Effector CD8-positive, alpha-beta T cell (primary cell): Measurements from ENCODE around the gene CX3CR1.
"Not testable (repeated sequence)": the region's sequence is repeated elsewhere in the genome, so short reads cannot be mapped to it uniquely, and the experiment has no call there.

Experiments
- DNase-seq: peaks from one replicate; lab custom pipeline; 2025; lab: John Stamatoyannopoulos, UW
- total RNA-seq, 4 experiments: gene quantifications; one replicate each; lab custom pipeline; 2026; lab: John Stamatoyannopoulos, UW

Gene CX3CR1, protein sequence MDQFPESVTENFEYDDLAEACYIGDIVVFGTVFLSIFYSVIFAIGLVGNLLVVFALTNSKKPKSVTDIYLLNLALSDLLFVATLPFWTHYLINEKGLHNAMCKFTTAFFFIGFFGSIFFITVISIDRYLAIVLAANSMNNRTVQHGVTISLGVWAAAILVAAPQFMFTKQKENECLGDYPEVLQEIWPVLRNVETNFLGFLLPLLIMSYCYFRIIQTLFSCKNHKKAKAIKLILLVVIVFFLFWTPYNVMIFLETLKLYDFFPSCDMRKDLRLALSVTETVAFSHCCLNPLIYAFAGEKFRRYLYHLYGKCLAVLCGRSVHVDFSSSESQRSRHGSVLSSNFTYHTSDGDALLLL
- 3.3 to 37.5 (median 22.5) reads per million in 4 experiments for total RNA-seq

DNA sequence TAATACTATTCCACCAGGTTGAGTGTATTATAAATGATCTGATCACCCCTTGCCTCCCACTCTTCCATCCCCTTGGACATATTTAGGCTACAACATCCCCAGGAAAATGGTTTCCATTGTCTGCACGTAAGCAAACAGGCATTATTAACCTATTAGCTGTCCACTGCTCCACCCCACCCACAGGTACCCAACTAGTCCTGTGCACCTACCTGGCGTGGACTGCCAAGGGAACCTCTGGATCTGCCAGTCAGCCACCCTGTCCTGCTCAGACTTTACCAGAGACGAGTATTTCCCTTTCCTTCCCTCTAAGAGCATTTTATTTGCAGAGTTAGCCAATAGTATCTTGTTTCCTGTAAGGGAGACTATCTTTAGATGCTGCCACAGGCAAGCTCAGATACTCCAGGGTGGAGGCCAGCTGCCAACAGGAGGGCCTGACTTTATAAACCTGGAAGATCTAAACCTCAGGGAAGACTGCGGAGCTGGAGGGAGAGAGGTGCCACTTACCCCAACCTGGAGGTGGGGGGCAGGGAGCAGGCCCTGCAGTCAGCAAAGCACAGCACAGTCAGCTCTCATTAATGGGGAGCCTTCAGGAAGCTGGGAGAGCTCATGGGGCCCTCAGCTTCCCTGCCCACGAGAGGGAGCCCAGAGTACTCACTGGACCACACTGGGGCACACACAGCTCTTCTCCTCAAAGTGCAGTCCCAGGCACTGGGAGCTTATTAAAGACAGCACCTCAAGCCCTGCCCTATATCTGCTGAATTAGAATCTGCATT lies at the start of gene CX3CR1:
CX3CR1 (minus strand) TSS at position 292 of the 773 bp plus-strand sequence. CDS start 13,527 bp downstream, outside the sequence.
- DNase-seq: no peak

DNA sequence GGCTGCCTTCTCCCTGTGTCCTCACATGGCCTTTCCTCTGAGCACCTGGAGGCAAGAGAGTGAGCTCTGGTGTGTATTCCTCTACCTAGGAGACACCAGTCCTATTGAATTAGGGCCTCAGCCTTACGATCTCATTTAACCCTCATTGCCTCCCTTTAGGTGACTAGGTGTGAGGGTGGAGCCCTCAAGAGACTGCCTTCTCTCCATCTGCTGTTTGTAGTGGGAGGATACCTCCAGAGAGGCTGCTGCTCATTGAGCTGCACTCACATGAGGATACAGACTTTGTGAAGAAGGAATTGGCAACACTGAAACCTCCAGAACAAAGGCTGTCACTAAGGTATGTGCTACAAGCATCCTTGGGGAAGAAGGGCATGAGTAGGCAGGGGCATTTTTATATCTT lies 49.7 kb upstream of the CX3CR1 start, which contains the start of gene CCR8:
CCR8 (plus strand) TSS at position 217 of the 400 bp plus-strand sequence. CDS start 2,623 bp downstream, outside the sequence.
- no peak for DNase-seq

DNA sequence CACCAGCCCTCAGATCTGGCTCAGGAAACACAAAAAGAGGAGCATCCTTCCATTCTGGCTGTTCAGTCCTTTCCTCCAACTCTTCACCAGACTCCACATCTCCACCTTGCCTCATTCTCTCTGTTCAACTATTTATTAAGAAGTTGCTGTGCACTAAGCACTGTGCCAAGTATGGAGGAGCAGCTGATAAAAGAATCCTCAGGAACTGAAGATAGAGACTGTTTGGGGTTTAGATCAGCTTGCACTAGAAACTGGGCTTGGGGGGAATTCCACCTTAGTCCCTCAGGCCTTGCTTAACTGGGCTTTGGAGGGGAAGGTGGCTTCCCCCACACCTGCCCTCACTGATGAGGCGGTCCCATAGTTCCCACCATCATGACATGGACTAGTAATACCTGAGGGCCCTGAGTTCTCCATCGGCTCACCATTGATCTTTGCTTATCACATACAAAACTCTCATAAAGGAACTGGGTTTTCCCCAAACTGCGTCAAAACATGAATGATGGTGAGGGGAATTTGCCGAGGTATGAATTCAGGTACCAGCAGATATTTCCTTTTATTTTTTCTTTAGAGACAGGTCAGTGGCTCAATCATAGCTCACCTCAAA lies 48.0 kb upstream of the CX3CR1 start:
- DNase-seq: no peak

DNA sequence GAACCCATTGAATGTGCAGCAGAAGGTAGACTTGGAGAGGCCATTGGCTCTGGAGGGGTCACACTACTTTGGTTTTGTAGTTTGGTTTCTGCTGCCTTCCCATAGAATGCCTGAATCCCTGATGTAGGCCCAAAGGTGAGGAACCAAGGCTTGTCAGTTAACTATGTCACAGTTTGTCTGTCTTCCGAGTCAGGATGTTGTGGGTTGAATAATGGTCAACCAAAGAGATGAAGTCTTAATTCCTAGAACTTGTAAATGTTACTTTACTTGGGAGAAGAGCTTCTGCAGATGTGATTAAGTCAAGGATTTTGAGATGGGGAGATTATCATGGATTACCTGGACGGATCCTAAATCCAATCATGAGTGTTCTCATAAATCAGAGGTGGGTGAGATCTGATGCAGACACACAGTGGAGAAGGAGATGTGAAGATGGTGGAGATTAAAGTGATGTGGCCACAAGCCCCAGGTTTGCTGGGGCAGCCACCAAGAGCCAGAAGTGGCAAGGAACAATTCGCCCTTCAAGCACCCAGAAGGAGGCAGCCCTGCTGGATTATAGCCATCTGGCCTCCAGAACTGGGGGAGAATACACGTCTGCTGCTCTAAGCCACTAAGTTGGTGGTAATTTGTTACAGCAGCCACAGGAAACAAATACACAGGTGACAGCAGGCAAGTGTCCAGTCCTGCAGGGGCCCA lies 47.4 kb upstream of the CX3CR1 start:
- DNase-seq: no peak

DNA sequence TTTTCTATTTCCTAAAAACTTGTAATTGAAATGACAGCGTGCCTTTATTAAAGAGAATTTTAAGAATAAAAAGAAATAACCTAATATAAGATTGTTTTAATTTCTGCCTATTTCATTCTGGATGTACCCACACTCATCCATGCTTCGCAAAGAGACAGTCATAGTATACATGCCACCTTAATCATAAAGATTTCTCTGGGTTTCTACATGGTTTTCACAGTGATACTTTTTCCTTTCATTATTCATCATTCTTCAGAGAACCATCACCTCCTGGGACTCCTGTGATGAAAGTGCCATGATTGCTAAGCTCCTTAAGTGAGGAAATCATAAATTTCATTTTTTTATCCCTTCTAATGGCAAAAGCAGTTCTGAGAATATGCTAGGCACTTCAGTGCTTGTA lies 45.4 kb upstream of the CX3CR1 start:
- no peak for DNase-seq

DNA sequence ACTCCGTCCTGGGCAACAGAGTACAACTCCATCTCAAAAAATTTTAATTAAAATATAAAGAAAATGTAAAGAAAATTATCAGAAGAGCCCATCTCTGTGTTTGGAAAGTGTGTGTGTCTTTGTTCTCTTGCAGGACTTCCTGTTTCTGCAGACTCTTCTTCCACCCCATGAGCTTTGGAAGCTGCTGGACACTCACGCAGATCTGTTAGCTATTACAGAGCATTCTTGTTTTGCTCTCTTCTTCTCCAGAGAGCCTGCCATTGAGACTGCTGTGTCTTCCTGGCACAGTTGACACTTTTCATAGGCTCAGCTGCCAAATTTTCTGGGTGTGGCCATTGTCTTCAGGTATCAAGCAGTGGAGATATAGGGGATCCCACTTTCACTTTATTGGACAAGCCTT lies 43.7 kb upstream of the CX3CR1 start:
- DNase-seq: no peak

DNA sequence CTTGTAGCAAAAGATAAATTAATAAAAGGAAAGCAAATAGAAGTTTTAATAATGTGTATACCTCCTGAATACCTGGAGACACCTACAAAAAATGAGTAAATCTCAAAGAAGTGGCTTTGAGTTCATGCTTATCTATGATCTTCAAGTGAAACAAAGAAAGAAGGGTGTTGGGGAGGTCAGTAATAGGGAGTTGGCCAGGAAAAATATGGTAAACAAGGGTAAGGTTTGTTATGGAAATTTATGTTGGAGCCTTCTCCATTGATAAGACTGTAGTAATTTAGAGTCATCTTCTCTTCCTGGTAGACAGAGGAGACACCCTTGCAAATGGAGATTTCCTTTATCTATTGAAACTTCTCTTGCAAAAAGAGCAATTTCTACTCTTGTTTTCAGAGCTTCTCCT lies 43.1 kb upstream of the CX3CR1 start:
- DNase-seq: no peak

DNA sequence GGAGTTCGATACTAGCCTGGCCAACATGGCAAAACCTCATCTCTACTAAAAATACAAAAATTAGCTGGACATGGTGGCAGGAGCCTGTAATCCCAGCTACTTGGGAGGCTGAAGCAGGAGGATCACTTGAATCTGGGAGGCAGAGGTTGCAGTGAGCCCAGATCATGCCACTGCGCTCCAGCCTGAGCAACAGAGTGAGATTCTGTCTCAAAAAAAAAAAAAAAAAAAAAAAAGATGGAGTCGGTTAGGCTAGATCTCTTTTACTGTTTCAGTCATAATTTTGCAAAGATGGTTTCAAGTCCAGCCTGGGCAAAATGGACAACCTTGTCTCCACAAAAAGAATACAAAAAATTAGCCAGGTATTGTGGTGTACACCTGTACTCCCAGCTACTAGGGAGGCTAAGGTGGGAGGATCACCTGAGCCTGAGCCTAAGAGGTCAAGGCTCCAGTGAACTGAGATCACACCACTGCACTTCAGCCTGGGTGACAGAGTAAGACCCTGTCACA lies 42.4 kb upstream of the CX3CR1 start:
- not testable (repeated sequence) for DNase-seq

DNA sequence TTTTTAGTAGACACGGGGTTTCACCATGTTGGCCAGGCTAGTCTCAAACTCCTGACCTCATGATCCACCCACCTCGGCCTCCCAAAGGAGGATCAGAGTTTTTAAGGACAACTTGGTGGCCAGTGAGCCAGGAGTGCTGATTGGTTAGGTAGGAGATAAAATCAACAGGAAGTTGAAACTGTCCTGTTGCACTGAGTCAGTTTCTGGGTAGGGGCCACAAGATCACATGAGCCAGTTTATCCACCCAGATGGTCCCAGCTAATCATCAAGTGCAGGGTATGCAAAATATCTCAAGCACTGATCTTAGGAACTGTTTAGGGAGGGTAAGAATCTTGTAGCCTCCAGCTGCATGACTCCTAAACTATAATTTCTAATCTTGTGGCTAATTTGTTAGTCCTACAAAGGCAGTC lies 41.7 kb upstream of the CX3CR1 start:
- DNase-seq: not testable (repeated sequence)

DNA sequence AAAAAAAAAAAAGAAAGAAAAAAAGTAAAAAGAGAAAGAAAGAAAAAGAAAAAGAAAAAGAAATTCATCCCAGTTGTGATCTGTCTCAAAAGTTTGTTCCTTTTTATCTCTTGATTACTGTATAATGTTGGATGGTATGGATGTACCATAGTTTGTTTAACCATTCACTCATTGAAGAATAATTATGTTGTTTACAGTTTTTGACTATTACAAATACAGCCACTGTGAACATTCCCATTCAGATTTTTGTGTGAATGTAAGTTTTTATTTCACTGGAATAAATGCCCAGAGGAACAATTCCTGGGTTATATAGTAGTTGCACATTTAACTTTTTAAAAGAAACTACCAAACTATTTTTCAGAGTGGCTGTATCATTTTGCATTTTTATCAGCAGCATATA lies 39.4 kb upstream of the CX3CR1 start:
- DNase-seq: no peak

DNA sequence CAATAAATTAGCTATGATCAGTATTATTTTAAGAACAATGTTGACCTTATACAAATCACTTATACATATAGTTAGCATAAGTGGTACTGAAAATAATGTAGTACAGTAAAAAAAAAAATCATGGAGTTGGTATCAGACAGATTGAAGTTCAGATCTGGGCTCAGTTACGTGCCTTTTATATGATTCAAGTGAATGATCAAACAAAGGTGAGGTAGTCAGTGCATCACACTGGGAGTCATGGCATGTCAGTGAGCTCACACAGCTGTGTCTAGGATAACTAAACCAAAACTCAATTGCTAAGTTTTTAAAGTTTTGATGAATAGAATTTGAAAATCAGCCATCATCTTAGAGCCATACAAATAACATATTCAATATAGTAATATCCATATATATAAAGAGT lies 38.5 kb upstream of the CX3CR1 start:
- no peak for DNase-seq

DNA sequence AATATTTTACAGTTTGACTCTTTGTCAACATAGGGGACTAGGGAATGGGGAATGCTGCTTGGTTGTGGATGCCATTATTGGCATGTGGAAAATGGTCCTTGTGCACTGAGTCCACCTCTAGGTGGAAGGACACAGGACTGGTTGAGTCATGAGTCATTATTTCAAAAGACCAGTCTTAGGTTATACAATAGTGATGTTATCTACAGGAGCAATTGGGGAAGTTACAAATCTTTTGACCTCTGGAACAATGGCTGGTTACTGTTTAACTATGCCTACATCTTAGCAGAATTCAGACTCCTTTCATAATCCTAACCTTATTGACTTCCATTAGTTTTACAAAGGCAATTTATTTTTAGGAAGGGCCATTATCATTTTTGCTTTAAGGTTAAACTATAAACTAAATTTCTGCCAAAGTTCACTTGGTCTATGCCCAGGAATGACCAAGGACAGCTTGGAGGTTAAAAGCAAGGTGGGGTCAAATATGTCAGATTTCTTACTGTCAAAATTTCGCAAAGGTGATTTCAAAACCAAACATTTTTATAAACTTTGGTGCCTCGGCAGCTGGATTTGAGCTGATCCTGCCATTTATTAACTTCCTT lies 37.8 kb upstream of the CX3CR1 start:
- DNase-seq: no peak

DNA sequence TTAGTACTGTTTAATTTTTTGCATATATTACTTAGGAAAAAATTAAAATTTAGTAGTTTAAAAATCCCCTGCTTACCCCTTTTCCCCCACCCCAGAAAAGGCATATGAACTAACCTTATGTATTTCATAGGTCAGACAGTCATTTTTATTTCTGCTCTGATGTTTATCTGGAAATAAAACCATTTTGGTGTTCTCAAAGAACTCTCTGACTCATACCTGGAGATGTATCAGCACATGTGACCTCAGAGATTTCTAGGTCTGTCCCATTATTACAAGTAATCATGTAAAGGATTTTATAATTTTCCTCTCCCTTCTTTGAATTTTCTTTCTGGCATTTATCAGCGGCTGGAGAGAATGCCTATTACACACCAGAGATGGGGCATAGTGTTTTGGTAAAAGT lies 35.6 kb upstream of the CX3CR1 start:
- DNase-seq: no peak

DNA sequence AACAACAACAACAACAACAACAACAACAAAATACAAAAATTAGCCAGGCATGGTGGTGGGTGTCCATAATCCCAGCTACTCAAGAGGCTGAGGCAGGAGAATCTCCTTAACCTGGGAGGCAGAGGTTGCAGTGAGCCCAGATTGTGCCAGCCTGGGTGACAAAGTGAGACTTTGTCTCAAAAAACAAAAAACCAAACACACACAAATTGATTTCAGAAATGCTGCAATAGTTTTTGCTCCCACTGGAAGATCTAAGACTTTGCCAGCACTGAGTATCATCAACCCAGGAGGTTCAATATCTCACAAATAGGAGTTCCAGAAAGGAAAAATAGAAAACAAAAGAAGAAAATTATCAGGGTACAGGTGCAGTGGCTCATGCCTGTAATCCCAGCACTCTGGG lies 33.5 kb upstream of the CX3CR1 start:
- no peak for DNase-seq

DNA sequence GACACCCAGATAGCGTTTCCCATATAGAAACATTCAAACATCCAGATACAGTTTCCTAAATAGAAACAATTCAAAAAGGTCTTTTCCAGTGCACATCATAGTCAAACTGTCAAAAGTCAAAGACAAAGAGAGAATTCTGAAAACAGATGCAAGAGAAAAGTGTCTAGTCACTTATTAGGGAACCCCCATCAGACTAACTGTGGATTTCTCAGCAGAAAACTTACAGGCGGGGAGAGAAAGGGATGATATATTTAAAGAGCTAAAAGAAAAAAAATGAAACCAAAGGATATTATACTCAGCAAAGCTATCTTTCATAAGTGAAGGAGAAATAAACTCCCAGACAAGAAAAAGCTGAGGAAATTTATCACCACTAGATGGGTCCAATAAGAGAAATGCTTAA lies 22.3 kb upstream of the CX3CR1 start:
- DNase-seq: no peak

DNA sequence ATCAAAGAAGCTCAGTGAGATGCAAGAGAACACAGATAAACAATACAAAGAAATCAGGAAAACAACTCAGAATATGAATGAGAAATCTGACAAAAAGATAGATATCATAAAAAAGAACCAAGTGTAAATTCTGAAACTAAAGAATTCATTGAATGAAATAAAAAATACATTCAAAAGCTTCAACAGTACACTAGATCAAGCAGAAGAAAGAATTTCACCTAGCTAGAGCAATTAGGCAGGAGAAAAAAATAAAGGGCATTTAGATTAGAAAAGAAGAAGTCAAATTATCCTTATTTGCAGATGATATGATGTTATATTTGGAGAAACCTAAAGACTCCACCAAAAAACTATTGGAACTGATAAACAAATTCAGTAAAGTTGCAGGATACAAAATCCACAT lies 19.4 kb upstream of the CX3CR1 start:
- DNase-seq: no peak

DNA sequence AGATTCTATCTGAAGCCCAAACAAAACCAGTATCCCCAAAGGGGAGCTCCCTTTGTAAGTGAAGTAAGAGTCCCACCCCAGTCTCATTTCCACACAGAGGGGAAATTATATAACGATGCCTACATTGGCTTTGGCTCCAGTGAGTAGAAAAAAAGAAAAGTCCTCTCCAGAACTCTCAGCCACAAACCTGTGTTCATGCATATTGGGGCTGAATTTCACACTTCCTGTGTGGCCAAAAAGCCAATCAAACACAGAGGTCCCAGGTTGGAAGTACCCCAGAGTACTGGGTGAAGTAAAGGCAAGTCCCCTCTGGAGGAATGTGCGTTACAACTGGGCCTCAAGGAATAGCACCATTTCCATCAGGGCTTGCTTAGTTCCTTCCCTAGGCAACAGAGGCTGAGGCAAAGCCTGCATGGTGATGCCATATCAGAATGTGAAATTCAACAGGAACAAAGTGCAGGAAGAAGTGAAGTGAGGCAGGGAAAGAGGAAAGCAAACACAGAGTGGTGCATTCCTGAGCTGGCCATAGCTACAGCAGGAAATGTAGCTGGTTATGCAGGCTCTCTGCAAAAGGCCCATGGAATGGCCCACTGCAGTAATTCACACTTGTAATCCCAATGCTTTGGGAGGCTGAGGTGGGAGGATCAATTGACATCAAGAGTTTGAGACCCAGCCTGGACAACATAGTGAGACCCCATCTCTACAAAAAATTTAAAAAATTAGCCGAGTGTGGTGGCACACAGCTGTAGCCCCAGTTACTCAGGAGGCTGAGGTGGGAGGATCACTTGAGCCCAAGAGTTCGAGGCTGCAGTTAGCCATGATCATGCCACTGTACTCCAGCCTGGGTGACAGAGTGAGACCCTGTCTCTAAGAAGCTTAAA lies 16.6 kb upstream of the CX3CR1 start:
- no peak for DNase-seq

DNA sequence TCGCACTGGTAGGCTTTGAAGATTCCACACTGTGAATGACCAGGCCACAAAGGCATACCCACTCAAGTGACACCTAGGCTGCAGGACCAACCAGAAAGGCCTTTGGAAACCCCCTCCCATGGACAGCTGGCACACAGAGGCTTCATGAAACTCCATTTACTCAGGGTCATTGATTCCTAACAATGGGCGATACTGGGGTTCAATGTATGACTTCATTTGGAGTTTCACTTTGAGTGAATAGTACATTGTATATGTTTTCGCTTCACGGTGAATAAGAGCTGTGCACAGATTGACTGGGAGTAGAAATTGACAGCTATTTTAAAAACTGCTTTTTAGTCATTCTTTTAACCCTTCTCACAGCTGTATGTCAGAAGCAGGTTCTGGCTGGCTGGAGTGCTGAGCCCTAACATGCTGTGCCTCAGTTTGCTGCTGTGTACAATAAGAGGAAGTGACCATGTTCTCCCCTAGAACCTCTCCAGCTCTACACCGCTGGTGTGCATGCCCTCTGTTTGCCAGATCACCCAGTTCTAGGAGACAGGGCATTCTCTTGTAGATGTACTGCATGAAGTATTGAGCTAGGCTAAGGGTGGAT lies 15.4 kb upstream of the CX3CR1 start:
- no peak for DNase-seq

DNA sequence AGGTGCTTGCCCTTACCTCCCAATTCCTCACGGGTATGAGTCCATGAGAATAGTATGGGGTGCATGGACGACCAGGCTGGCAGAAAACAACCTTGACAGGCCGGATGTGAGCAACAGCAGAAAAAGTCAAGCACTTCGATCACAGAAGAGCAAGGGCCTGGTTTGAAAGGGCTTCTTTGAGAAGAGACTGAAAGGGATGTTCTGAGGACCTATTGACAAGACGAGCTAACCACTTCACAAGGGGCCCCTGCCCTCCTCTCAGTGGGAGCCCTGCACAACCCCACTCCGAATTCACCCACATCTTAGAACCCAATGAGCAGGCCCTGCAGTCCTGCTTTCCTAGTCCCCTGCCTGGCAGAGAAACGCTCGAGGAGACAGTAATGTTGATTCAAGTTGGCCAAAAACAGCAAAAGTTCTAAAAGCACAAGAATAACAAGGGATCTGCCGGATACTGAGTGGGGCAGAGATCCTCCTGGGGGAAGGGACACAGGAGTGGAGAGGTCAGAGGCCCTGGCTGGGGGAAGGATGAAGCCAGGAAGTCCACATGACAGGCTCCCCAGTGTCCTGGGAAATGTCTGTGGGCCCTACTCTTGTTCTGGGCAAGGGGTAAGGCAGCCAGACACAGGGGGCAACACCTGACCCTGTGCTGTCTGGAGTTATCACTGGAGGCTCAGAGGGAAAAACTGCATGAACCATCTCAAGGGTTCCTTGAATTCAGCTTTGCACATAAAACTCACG lies 14.8 kb upstream of the CX3CR1 start:
- DNase-seq: no peak
